Measurements from ENCODE around the gene UBE3D. TPM values are rescaled to one million over a fixed set of nuclear protein-coding genes. Genes with fewer than 3 reads are reported as not detected.

UBE3D gene, protein sequence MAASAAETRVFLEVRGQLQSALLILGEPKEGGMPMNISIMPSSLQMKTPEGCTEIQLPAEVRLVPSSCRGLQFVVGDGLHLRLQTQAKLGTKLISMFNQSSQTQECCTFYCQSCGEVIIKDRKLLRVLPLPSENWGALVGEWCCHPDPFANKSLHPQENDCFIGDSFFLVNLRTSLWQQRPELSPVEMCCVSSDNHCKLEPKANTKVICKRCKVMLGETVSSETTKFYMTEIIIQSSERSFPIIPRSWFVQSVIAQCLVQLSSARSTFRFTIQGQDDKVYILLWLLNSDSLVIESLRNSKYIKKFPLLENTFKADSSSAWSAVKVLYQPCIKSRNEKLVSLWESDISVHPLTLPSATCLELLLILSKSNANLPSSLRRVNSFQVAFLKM
- total RNA-seq (2022; extraction: Qiagen RNA extraction), result 3.8 to 4.2 TPM (median 3.9 TPM) in 5 replicates

DNA sequence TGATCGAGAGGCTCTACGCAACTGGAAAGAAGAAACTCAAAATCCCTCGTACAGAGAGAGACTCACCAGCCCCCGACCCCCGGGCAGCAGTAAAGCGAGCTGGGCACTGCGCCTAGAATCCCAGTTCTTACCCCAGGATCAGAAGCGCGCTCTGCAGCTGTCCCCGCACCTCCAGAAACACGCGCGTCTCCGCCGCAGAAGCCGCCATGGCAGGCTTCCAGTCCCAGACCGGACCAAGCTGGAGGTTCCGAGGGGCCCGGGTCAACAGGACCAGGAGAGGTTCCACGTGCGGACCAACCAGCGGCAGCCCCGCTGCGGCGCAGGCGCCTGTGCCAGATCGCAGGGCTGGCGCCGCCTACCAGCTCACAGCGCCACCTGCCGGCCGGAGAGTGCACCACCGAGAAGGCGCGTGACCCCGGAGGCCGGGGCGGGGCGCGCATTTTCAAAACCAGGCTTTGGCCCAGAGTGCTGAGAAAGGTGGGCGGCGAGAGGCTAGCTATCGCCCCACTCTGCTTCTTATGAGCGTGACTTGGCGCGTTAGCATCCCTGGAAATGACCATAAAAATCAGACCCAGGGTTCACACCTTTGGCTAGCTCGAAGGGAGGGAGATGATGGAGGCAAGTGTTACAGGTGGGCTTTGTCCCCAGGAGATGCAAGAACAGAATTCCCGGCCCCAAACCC is at the start of gene UBE3D:
UBE3D (minus strand) TSS at position 331 of the 682 bp plus-strand sequence; CDS start at position 208, 123 bp downstream.

DNA sequence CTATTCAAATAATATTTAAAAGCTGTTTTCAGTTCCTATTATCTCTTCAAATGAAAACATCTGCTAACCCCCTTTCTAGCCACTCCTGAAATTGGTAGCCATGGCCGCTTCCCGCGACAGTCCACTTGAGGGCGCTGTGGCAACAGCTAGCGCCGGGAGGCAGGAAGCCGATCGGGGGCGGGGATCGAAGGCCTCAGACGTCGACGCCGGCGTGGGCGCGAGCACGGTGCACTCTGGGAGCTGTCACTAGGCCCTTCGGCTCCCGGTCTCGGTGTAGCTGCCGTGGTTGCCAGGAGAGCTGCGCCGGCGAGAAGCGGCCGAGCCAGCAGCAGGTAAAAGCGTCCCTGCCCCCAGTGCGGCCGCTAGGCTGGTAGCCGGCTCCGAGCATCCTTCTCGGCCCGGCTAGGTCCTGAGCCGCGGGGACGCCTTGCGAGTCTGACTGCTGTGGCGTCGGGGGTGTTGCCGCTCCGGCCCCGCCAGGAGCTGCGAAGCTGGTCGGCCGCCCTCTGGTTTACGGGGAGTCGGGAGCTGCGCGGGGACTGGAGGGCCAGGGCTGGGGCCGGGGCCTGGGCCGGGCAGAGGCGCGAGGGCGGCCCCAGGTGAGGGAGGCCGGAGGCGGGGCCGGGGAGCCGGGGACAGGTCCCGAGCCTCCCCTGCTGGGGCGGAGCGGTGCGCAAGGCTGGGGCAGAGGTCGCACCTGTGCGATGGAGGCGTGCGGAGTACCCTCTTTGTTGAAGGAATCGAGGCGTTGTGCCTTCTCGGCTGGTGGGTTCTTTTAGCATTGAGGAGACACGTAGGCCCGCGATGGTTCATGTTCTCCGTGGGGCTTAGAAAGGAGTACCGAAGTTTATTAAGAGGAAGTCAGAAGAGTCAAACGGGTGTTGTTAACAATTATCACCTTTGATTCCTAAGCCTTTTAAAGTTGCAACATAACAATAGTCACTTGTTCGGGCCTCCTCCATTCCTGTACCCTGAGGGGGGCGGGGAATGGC is 2.1 kb upstream of the UBE3D start, which contains the start of gene DOP1A:
DOP1A (plus strand) TSS at position 224 of the 992 bp plus-strand sequence. CDS start 29,307 bp downstream, outside the sequence.

Other genes starting within 250 kb of the UBE3D start
- gene DOP1A, start 1.8 kb upstream of the UBE3D start, total RNA-seq (2022; extraction: Qiagen RNA extraction), result 2.1 to 3.0 TPM (median 2.4 TPM) in 5 replicates
- gene PGM3, start 127.4 kb upstream of the UBE3D start, total RNA-seq (2022; extraction: Qiagen RNA extraction), result 20.1 to 31.2 TPM (median 24.5 TPM) in 5 replicates
- gene RWDD2A, start 127.5 kb upstream of the UBE3D start, total RNA-seq (2022; extraction: Qiagen RNA extraction), result 1.3 to 1.8 TPM (median 1.7 TPM) in 5 replicates

Measured in A549 treated with CORT108297 at 1 μM for 4 hours (cell line).